Measurements from ENCODE around the gene CAPZA1.

The CAPZA1 gene

DNA sequence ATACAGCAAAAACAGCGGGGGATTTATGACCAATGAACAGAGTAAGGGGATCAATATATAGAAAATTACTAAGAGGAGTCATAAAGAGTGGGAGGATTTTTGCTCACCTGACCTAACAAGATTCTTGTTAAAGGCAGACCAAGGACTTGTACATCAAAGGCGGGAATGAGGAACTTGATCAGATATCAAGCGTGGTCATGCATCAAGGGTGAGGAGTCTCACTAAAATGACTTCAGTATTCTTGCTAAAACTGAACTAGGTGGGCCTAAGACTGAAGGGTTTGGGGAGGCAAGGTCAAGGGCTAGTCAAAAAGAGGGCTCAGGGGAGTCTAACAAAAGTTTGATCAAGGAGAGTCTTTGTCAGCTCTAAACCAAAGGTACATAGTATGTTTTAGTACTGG is 56.9 kb downstream of the CAPZA1 start:
- no CpG with 5 or more reads among the region's 3 CpGs for WGBS (ENCODE audit: extremely low coverage, insufficient coverage, insufficient read length)

DNA sequence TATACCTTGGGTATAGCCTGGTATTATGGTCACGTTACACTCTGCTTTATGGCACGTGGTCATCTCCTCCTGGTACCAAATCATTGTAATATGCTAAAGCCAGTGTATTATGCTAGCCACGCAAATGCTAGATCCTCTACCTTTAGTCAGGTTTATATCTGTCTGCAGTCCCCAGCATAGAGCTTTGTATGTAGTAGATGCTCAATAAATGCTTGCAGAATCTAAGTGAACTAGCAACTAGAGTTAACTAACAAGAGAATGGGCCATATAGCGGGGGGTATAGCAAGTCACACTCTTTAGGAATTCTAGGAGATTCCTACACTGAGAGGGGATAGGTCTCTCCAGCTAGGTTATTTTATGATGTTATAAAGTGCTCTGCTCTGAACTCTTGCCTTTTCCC is 57.9 kb downstream of the CAPZA1 start:
- no peak overlapping the region for H2BK120ac ChIP-seq (ENCODE audit: insufficient read depth, low read length, poor library complexity)

More for the DNA sequence above, 56.9 kb downstream of the CAPZA1 start:
- H3K27me3 ChIP-seq (ENCODE audit: insufficient read depth, low read length), result no peaks in the 10 kb centered on the region
- peaks cover 0 to 5% of the 10 kb centered on the region in 2 experiments for H3K4me1 ChIP-seq (ENCODE audit: control insufficient read depth in 1 of 2, insufficient read depth in 2 of 2, low read length in 2 of 2)
- H3K9ac ChIP-seq (ENCODE audit: low read length), result no peak overlapping the region
- no peak overlapping the region for H2BK5ac ChIP-seq (ENCODE audit: low read depth, low read length, poor library complexity)
- H3K4me3 ChIP-seq (ENCODE audit: low read depth, low read length), result no peak overlapping the region
- H2BK120ac ChIP-seq (ENCODE audit: insufficient read depth, low read length, poor library complexity), result no peak overlapping the region
- no peak overlapping the region for H3K4me2 ChIP-seq (ENCODE audit: low read length)
- H2AFZ ChIP-seq (ENCODE audit: insufficient read depth, low read length, poor library complexity), result no peak overlapping the region
- no peaks in the 10 kb centered on the region for H3K36me3 ChIP-seq (ENCODE audit: control insufficient read depth in 1 of 2, insufficient read depth in 2 of 2, low read length in 2 of 2)
- no peak overlapping the region for H2AK5ac ChIP-seq (ENCODE audit: low read length)
- H4K91ac ChIP-seq (ENCODE audit: low read depth, low read length), result no peak overlapping the region
- no peak overlapping the region for H3K4ac ChIP-seq (ENCODE audit: low read depth, low read length)
- H3K18ac ChIP-seq (ENCODE audit: low read length), result no peak overlapping the region
- no peaks in the 10 kb centered on the region for H3K9me3 ChIP-seq (ENCODE audit: insufficient read depth, low read depth, low read length)
- no peak overlapping the region for H3K23ac ChIP-seq (ENCODE audit: low read length)
- peaks cover 14% of the 10 kb centered on the region for H3K79me1 ChIP-seq (ENCODE audit: low read length)
- no peak overlapping the region for H3K27ac ChIP-seq (ENCODE audit: low read depth, low read length)
- H3K79me2 ChIP-seq (ENCODE audit: control insufficient read depth, insufficient read depth, low read length, poor library complexity), result peaks cover 12% of the 10 kb centered on the region
- DNase-seq, result no peak
- H4K12ac ChIP-seq (ENCODE audit: low read depth, low read length), result no peak overlapping the region
- H3K14ac ChIP-seq (ENCODE audit: low read length), result no peak overlapping the region
- H4K8ac ChIP-seq (ENCODE audit: low read depth, low read length), result no peak overlapping the region
- no peak overlapping the region for H2BK12ac ChIP-seq (ENCODE audit: low read length)

DNA sequence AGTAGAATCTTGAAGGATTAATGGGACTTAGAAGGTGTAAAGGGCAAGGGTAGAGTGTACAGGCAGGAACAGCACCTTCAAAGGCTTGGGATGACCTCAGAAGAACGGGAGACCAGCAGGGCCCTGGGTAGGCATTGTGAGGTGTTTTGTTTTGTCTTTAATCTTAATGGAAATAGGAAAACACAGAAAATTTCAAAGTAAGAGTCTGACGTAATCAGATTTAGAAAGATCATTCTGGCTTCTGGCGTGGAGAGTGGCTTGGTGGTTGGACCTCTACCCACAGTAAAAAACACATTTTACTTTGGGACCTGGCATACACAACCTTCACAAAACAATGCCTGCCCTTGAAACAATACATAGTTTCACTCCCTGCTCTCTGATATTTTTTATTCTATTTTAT is 59.0 kb downstream of the CAPZA1 start:
- Histone ChIP-seq H3K79me2 (ENCODE audit: control insufficient read depth, insufficient read depth, low read length, poor library complexity) (peaks cover 12% of the 10 kb centered on the region), H3K4me3 (ENCODE audit: low read depth, low read length) (no peak overlapping the region)
- no CpG with 5 or more reads among the region's 3 CpGs for WGBS (ENCODE audit: extremely low coverage, insufficient coverage, insufficient read length)

More for the DNA sequence above, 57.9 kb downstream of the CAPZA1 start:
- H3K4me3 ChIP-seq (ENCODE audit: low read depth, low read length), result no peak overlapping the region
- no peak overlapping the region for H4K8ac ChIP-seq (ENCODE audit: low read depth, low read length)
- H3K4ac ChIP-seq (ENCODE audit: low read depth, low read length), result no peak overlapping the region
- no peak overlapping the region for H3K27ac ChIP-seq (ENCODE audit: low read depth, low read length)
- no peaks in the 10 kb centered on the region for H3K27me3 ChIP-seq (ENCODE audit: insufficient read depth, low read length)
- H2AFZ ChIP-seq (ENCODE audit: insufficient read depth, low read length, poor library complexity), result no peak overlapping the region
- H2BK5ac ChIP-seq (ENCODE audit: low read depth, low read length, poor library complexity), result no peak overlapping the region
- DNase-seq, result no peak
- no peak overlapping the region for H2AK5ac ChIP-seq (ENCODE audit: low read length)
- no peaks in the 10 kb centered on the region for H3K9me3 ChIP-seq (ENCODE audit: insufficient read depth, low read depth, low read length)
- H3K9ac ChIP-seq (ENCODE audit: low read length), result no peak overlapping the region
- H3K14ac ChIP-seq (ENCODE audit: low read length), result no peak overlapping the region
- H3K4me2 ChIP-seq (ENCODE audit: low read length), result no peak overlapping the region
- H3K23ac ChIP-seq (ENCODE audit: low read length), result no peak overlapping the region
- H4K12ac ChIP-seq (ENCODE audit: low read depth, low read length), result no peak overlapping the region
- peaks cover 12% of the 10 kb centered on the region for H3K79me2 ChIP-seq (ENCODE audit: control insufficient read depth, insufficient read depth, low read length, poor library complexity)
- peaks cover 0 to 5% of the 10 kb centered on the region in 2 experiments for H3K4me1 ChIP-seq (ENCODE audit: control insufficient read depth in 1 of 2, insufficient read depth in 2 of 2, low read length in 2 of 2)
- no peak overlapping the region for H2BK12ac ChIP-seq (ENCODE audit: low read length)
- H3K79me1 ChIP-seq (ENCODE audit: low read length), result peaks cover 14% of the 10 kb centered on the region
- no peak overlapping the region for H4K91ac ChIP-seq (ENCODE audit: low read depth, low read length)
- no peak overlapping the region for H3K18ac ChIP-seq (ENCODE audit: low read length)
- WGBS (ENCODE audit: extremely low coverage, insufficient coverage, insufficient read length), result no CpG with 5 or more reads among the region's 4 CpGs
- no peaks in the 10 kb centered on the region for H3K36me3 ChIP-seq (ENCODE audit: control insufficient read depth in 1 of 2, insufficient read depth in 2 of 2, low read length in 2 of 2)

DNA sequence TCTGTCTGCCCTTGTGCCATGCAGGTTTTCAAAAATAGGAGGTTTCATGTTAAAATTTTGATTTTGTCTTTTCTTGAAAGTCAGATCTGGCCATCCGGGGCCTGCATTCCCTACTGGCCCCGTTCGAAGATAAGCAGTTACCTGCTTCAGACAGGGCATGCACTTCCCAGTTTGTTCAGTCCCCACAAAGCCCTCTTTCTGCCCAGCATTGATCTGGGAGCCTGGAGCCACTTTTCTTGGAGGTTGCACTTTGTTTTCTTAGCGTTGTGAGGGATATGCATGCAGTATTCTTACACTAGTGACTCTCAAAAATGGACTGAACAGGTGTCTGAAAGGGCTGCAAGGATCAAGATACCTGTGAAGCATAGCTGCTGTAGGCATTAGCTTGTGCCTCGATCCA is 66.3 kb downstream of the CAPZA1 start:
- Histone ChIP-seq H2AK5ac (ENCODE audit: low read length) (no peak overlapping the region), H3K4me1 (ENCODE audit: control insufficient read depth in 1 of 2, insufficient read depth in 2 of 2, low read length in 2 of 2) (peaks cover 7% of the 10 kb centered on the region in 2 experiments), H2BK5ac (ENCODE audit: low read depth, low read length, poor library complexity) (no peak overlapping the region), H3K14ac (ENCODE audit: low read length) (no peak overlapping the region), H3K27ac (ENCODE audit: low read depth, low read length) (no peak overlapping the region), H3K4ac (ENCODE audit: low read depth, low read length) (no peak overlapping the region), H4K91ac (ENCODE audit: low read depth, low read length) (no peak overlapping the region), H4K8ac (ENCODE audit: low read depth, low read length) (no peak overlapping the region), H3K4me2 (ENCODE audit: low read length) (no peak overlapping the region), H3K18ac (ENCODE audit: low read length) (no peak overlapping the region), H3K4me3 (ENCODE audit: low read depth, low read length) (no peak overlapping the region), H2BK120ac (ENCODE audit: insufficient read depth, low read length, poor library complexity) (no peak overlapping the region), H3K79me1 (ENCODE audit: low read length) (peaks cover 2% of the 10 kb centered on the region), H3K9ac (ENCODE audit: low read length) (no peak overlapping the region), H3K23ac (ENCODE audit: low read length) (no peak overlapping the region), H3K79me2 (ENCODE audit: control insufficient read depth, insufficient read depth, low read length, poor library complexity) (no peaks in the 10 kb centered on the region), H3K27me3 (ENCODE audit: insufficient read depth, low read length) (no peaks in the 10 kb centered on the region), H2BK12ac (ENCODE audit: low read length) (no peak overlapping the region), H4K12ac (ENCODE audit: low read depth, low read length) (no peak overlapping the region), H2AFZ (ENCODE audit: insufficient read depth, low read length, poor library complexity) (no peak overlapping the region), H3K36me3 (ENCODE audit: control insufficient read depth in 1 of 2, insufficient read depth in 2 of 2, low read length in 2 of 2) (peaks cover 7 to 9% of the 10 kb centered on the region in 2 experiments), H3K9me3 (ENCODE audit: insufficient read depth, low read depth, low read length) (no peaks in the 10 kb centered on the region)
- WGBS (ENCODE audit: extremely low coverage, insufficient coverage, insufficient read length), result no CpG with 5 or more reads among the region's 5 CpGs
- no peak for DNase-seq

More for the DNA sequence above, 59.0 kb downstream of the CAPZA1 start:
- no peaks in the 10 kb centered on the region for H3K36me3 ChIP-seq (ENCODE audit: control insufficient read depth in 1 of 2, insufficient read depth in 2 of 2, low read length in 2 of 2)
- H4K91ac ChIP-seq (ENCODE audit: low read depth, low read length), result no peak overlapping the region
- peaks cover 0 to 5% of the 10 kb centered on the region in 2 experiments for H3K4me1 ChIP-seq (ENCODE audit: control insufficient read depth in 1 of 2, insufficient read depth in 2 of 2, low read length in 2 of 2)
- H3K18ac ChIP-seq (ENCODE audit: low read length), result no peak overlapping the region
- H2BK120ac ChIP-seq (ENCODE audit: insufficient read depth, low read length, poor library complexity), result no peak overlapping the region
- H3K27me3 ChIP-seq (ENCODE audit: insufficient read depth, low read length), result no peaks in the 10 kb centered on the region
- H3K14ac ChIP-seq (ENCODE audit: low read length), result no peak overlapping the region
- no peak overlapping the region for H2AFZ ChIP-seq (ENCODE audit: insufficient read depth, low read length, poor library complexity)
- no peaks in the 10 kb centered on the region for H3K9me3 ChIP-seq (ENCODE audit: insufficient read depth, low read depth, low read length)
- H4K12ac ChIP-seq (ENCODE audit: low read depth, low read length), result no peak overlapping the region
- no peak for DNase-seq
- no peak overlapping the region for H3K27ac ChIP-seq (ENCODE audit: low read depth, low read length)
- H2AK5ac ChIP-seq (ENCODE audit: low read length), result no peak overlapping the region
- no peak overlapping the region for H2BK12ac ChIP-seq (ENCODE audit: low read length)
- no peak overlapping the region for H4K8ac ChIP-seq (ENCODE audit: low read depth, low read length)
- H2BK5ac ChIP-seq (ENCODE audit: low read depth, low read length, poor library complexity), result no peak overlapping the region
- no peak overlapping the region for H3K23ac ChIP-seq (ENCODE audit: low read length)
- no peak overlapping the region for H3K4me2 ChIP-seq (ENCODE audit: low read length)
- no peak overlapping the region for H3K4ac ChIP-seq (ENCODE audit: low read depth, low read length)
- no peak overlapping the region for H3K9ac ChIP-seq (ENCODE audit: low read length)
- peaks cover 14% of the 10 kb centered on the region for H3K79me1 ChIP-seq (ENCODE audit: low read length)
